IPS-NIHi7 (cell line): ENCODE measurements around the gene NT5DC3.

Experiments
- DNase-seq: peaks from one replicate; pipeline ENCODE4 v3.0.0; 2012; ENCODE audit warnings: mixed read lengths; ENCODE audit errors: extremely low spot score

The NT5DC3 gene

GRCh38 chr12:103840876-103841689 lies at the start of gene NT5DC3:
Gene NT5DC3, minus strand, starts transcription at chr12:103841234. Its CDS starts 78 bp downstream, at chr12:103841156.
- peak; percentile 89 for DNase-seq

GRCh38 chr12:103887738-103888137 lies 46.7 kb upstream of the NT5DC3 start:
- DNase-seq = no peak

- DNase-seq = no peak
Observed at GRCh38 chr12:103886195-103886797, 45.3 kb upstream of the NT5DC3 start.

DNA sequence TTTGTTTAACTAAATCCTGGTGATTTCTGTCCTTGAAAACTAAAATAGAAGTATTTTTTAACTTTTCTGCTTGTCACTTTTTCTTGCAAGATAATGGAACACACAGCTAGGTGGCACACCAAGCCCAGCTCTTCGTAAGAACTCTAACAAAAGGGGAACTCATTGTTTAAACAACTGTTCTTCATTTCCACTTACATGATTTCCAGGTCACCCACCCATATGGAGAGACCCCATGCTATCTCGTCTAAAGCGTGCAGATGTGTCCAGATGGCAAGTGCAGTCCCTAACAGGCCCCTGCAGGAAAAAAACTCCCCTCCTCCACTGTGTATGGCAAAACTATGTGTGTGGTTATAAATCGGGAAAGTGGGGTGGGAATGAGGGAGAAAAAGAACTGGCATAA lies 43.3 kb upstream of the NT5DC3 start:
- DNase-seq = peak; percentile 53

GRCh38 chr12:103883908-103884307 lies 42.9 kb upstream of the NT5DC3 start:
- no peak for DNase-seq

GRCh38 chr12:103882861-103883596 lies 42.0 kb upstream of the NT5DC3 start:
- DNase-seq = no peak

GRCh38 chr12:103881261-103881660 lies 40.2 kb upstream of the NT5DC3 start:
- DNase-seq = no peak

GRCh38 chr12:103880299-103881142 lies 39.5 kb upstream of the NT5DC3 start:
- no peak for DNase-seq

DNA sequence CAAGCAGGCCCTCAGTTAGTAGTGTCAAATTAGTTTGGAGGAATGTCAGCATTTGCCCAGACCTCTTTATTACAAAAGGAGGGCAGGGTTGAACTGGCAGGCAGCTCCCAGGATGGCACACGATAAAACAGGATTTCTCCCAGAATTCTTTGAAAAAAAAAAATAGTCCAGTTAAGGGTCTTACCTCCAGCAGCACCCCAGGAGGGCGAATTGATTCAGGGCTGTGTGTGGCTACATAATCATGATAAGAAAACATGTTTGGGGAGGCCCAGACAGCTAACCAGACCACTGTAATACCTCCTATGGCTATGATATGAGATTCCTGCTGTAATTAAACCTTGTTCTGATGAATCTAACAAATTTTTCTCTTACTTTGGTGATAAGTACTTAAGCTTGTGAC lies 38.8 kb upstream of the NT5DC3 start:
- DNase-seq = no peak

- no peak for DNase-seq
Observed at GRCh38 chr12:103879048-103879692, 38.1 kb upstream of the NT5DC3 start.

- DNase-seq = peak; percentile 85
Observed at GRCh38 chr12:103877934-103878510, 37.0 kb upstream of the NT5DC3 start.

DNA sequence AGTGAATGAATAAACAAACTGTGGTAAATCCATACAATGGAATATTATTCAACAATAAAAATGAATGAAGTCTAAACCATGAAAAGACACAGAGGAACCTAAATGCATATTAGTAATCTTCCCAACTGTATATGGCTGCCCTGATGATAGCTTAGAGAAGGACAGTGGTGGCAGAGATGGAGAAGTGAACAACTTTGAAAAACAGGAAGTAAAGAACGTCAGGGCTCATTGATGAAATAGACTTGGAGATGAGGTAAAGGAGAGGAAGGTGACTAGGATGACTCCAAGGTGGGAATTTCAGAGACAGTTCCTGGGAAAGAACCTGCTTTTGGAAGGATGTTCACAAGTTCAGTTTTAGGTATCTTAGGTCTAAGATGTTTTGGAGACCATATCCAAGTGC lies 36.3 kb upstream of the NT5DC3 start:
- DNase-seq = no peak

- no peak for DNase-seq
Observed at GRCh38 chr12:103875666-103876065, 34.6 kb upstream of the NT5DC3 start.

DNA sequence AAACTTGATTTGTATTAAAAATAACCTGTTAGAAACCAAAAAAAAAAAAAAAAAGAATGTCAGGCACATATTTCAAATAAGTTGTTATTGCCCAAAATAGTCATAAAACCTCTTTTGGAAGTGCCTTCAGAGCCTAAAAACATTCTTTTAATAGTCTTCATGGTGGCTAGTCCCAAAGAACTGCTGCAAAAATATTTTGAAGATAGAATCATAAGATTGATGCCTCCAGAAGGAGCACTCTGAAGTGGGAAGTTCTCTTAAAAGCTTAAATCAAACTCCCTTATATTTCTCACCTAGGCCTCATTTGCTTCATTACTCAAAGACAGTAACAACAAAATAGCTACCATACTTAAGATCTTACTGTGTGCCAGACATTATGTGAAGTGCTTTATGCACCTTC lies 27.2 kb upstream of the NT5DC3 start:
- no peak for DNase-seq

DNA sequence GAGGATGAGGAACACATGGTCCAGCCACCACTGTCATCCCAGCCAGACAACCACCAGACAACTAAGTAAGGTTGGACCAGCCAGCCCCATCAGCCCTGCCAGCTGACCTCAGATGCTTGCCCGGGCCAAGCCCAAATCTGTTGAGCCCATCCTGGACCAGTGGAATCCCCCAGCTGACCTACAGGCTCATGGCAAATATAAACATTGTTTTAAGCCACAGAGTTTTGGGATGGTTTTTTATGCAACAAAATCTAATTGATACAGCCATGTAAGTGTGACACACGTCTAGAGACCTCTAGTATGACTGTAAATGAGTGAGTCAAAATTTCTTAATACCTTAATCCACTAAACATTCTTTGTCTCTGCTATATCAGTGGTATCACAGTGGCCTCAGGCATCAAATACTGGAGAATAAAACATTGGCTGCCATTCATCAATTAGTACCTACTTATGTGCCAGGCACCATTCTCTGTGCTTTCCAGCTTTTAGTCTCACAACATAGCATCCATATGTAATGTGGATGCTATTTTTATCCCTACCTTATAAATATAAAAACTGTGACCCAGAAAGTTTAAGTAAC lies 24.2 kb upstream of the NT5DC3 start:
- no peak for DNase-seq

GRCh38 chr12:103864710-103865109 lies 23.7 kb upstream of the NT5DC3 start:
- no peak for DNase-seq

DNA sequence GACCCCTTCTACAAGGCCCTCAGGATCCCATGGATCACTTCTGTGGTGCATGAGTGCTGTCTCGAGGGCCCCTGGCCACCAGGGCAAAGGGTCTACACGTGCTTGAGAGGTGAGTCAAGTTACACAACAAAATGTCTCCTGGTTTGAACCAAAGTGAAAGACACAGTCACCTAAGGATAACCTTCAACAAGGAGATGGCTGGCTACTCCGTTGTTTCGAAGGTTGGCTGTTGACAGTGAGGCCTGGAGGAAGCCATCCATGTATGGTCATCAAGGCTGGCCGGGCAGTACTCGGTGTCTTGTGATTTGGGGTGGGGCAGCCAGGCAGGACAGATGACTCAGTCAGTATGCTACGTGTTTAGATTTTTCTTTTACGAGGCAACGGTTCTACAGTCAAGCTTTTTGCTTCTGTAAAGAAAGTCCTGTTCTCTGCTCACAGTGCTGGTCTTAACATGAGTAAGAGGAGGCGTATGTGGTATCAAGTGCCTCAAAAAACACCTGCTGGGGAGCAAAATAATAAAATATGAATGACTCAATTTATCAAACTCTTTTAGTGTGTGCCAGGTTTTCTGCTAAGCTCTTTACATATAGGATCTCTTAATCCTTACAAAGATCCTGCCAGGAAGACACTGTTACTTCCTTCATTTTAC lies 18.0 kb upstream of the NT5DC3 start:
- DNase-seq = no peak

GRCh38 chr12:103858335-103858734 lies 17.3 kb upstream of the NT5DC3 start:
- DNase-seq = no peak

DNA sequence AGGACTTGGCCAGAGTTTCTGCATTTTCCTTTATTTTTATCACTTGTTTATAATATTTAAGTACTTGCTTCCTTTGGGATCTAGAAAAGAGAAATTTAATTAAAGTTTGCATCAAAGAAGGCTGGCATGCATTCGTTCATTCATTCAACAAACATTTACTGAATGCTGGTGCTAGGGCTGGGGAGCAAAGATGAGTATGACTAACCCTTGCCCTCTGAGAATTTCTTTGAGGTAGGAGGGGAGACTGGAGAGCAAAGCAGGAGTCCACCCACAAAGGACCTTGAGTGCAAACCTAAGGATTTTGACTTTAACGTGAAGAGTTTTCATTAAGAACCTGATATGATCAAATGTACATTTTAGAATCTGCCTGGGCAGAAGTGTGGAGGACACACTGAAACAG lies 16.1 kb upstream of the NT5DC3 start:
- DNase-seq = no peak
